H1 (cell line): Measurements from ENCODE around the gene ANGPTL2. TPM values are rescaled to one million over a fixed set of nuclear protein-coding genes. Genes with fewer than 3 reads are reported as not detected.
A peak's percentile ranks its signal among the peaks of the same experiment; 100 is the strongest.

Source experiments
- CTCF ChIA-PET: fragments of 300-600 bp; sonication (Branson Sonifier 250); formaldehyde crosslinking; loops from one replicate; lab custom pipeline; 2021; ENCODE audit not compliant: partially characterized antibody; lab: Charles Lee
- POLR2A ChIA-PET: fragments of 300-600 bp; sonication (Branson Sonifier 250); formaldehyde crosslinking; loops from one replicate; lab custom pipeline; 2021; ENCODE audit warnings: inconsistent platforms; ENCODE audit not compliant: partially characterized antibody; lab: Charles Lee
- DNase-seq, 2 experiments: peaks; one replicate each; pipeline versions ENCODE4 v3.0.0 to v3.0.0-alpha.2; 2010 to 2022; ENCODE audit warnings: low spot score in 2 of 2, low read depth in 1 of 2, mixed read lengths in 1 of 2
- FAIRE-seq: peaks from 2 replicates; lab custom pipeline; 2011; peaks lifted over from hg19 to GRCh38; lab: Jason Lieb, UNC
- H2AFZ ChIP-seq: 2 replicates; pipeline ENCODE4 v1.8.1; 2012; ENCODE audit warnings: low read length, inconsistent platforms
- H2AK5ac ChIP-seq: 2 replicates; pipeline ENCODE4 v1.6.1; 2013; ENCODE audit warnings: low read depth, low read length
- H2BK120ac ChIP-seq: replicated peaks from 2 replicates; pipeline ENCODE3; 2013; ENCODE audit warnings: low read depth, low read length, inconsistent platforms
- H2BK12ac ChIP-seq: 2 replicates; pipeline ENCODE4 v1.6.1; 2013; ENCODE audit warnings: low read depth, low read length
- H2BK15ac ChIP-seq: 2 replicates; pipeline ENCODE4 v1.6.1; 2013; ENCODE audit warnings: low read length
- H2BK20ac ChIP-seq: 2 replicates; pipeline ENCODE4 v1.6.1; 2013; ENCODE audit warnings: low read length
- H2BK5ac ChIP-seq: 2 replicates; pipeline ENCODE4 v1.6.1; 2013; ENCODE audit warnings: low read depth, low read length
- H3K14ac ChIP-seq: 2 replicates; pipeline ENCODE4 v1.6.1; 2013; ENCODE audit warnings: inconsistent platforms; ENCODE audit not compliant: insufficient read length
- H3K18ac ChIP-seq: 2 replicates; pipeline ENCODE4 v1.6.1; 2013; ENCODE audit warnings: low read length; ENCODE audit errors: extremely low read depth
- H3K23ac ChIP-seq: 2 replicates; pipeline ENCODE4 v1.6.1; 2013; ENCODE audit warnings: inconsistent platforms; ENCODE audit not compliant: insufficient read length
- H3K23me2 ChIP-seq: 2 replicates; pipeline ENCODE4 v1.6.1; 2013; ENCODE audit warnings: low read depth, low read length
- H3K27ac ChIP-seq: 2 replicates; pipeline ENCODE4 v1.6.1; 2011; ENCODE audit warnings: low read depth, low read length, inconsistent platforms
- H3K27me3 ChIP-seq, 4 experiments: replicated peaks in 1 of 4; 1 replicate in 1 of 4; 2 replicates in 3 of 4; pipeline versions ENCODE4 v1.6.1 to v1.8.1; 2011 to 2013; ENCODE audit warnings: low read length in 3 of 4, mild to moderate bottlenecking in 3 of 4, inconsistent platforms in 2 of 4, mixed read lengths in 2 of 4, moderate library complexity in 1 of 4; ENCODE audit not compliant: control insufficient read depth in 3 of 4, insufficient read depth in 3 of 4; ENCODE audit errors: extremely low read depth in 1 of 4
- H3K36me3 ChIP-seq, 4 experiments: 2 replicates each; pipeline versions ENCODE4 v1.6.1 to v1.8.1; 2011 to 2013; ENCODE audit warnings: mild to moderate bottlenecking in 4 of 4, low read length in 3 of 4, moderate library complexity in 2 of 4, control low read depth in 1 of 4, inconsistent platforms in 1 of 4; ENCODE audit not compliant: insufficient read depth in 4 of 4, control insufficient read depth in 2 of 4
- H3K4ac ChIP-seq: replicated peaks from 2 replicates; pipeline ENCODE3; 2013; ENCODE audit warnings: low read length, low read depth, mixed read lengths, inconsistent platforms; ENCODE audit not compliant: insufficient read length
- H3K4me1 ChIP-seq, 4 experiments: replicated peaks in 1 of 4; 1 replicate in 1 of 4; 2 replicates in 3 of 4; pipeline versions ENCODE4 v1.6.1 to v1.8.1; 2011 to 2013; ENCODE audit warnings: low read length in 3 of 4, inconsistent platforms in 2 of 4, mixed read lengths in 1 of 4; ENCODE audit not compliant: insufficient read depth in 4 of 4, control insufficient read depth in 3 of 4
- H3K4me2 ChIP-seq, 2 experiments: 2 replicates each; pipeline versions ENCODE4 v1.6.1 to v1.8.1; 2011 to 2013; ENCODE audit warnings: low read depth in 2 of 2, low read length in 2 of 2, control low read depth in 1 of 2, inconsistent platforms in 1 of 2, mild to moderate bottlenecking in 1 of 2; ENCODE audit not compliant: insufficient read depth in 1 of 2
- H3K4me3 ChIP-seq, 4 experiments: fragments of 200-600, 300-600 bp in 1 of 4; sonication (generic), shearing (Covaris generic), sonication (Bioruptor Twin) in 1 of 4; 2 replicates each; pipeline versions ENCODE4 v1.5.1 to v1.8.1; 2011 to 2016; ENCODE audit warnings: low read length in 4 of 4, low read depth in 3 of 4, control low read depth in 2 of 4, inconsistent platforms in 2 of 4, mild to moderate bottlenecking in 2 of 4, mixed read lengths in 1 of 4, moderate library complexity in 1 of 4; ENCODE audit not compliant: insufficient read depth in 2 of 4; ENCODE audit errors: extremely low read depth in 1 of 4
- H3K56ac ChIP-seq: replicated peaks from 2 replicates; pipeline ENCODE3; 2013; ENCODE audit warnings: low read depth, mild to moderate bottlenecking, mixed read lengths, low read length, inconsistent platforms; ENCODE audit not compliant: insufficient read length
- H3K79me1 ChIP-seq: 2 replicates; pipeline ENCODE4 v1.6.1; 2013; ENCODE audit warnings: low read depth, low read length, control low read depth
- H3K79me2 ChIP-seq, 2 experiments: 2 replicates each; pipeline versions ENCODE4 v1.6.1 to v1.8.1; 2012 to 2013; ENCODE audit warnings: low read length in 2 of 2, mild to moderate bottlenecking in 2 of 2, inconsistent platforms in 1 of 2; ENCODE audit not compliant: insufficient read depth in 2 of 2, control insufficient read depth in 1 of 2
- H3K9ac ChIP-seq, 4 experiments: replicated peaks in 1 of 4; 1 replicate in 1 of 4; 2 replicates in 3 of 4; pipeline versions ENCODE4 v1.6.1 to v1.8.1; 2011 to 2013; ENCODE audit warnings: low read depth in 3 of 4, low read length in 3 of 4, control low read depth in 2 of 4, mild to moderate bottlenecking in 2 of 4, moderate library complexity in 2 of 4, inconsistent platforms in 1 of 4; ENCODE audit errors: extremely low read depth in 1 of 4
- H3K9me3 ChIP-seq, 2 experiments: 2 replicates each; pipeline versions ENCODE4 v1.6.1 to v1.8.1; 2012 to 2013; ENCODE audit warnings: mild to moderate bottlenecking in 2 of 2, moderate library complexity in 2 of 2, control low read depth in 1 of 2, inconsistent platforms in 1 of 2, low read depth in 1 of 2, low read length in 1 of 2, mixed read lengths in 1 of 2; ENCODE audit not compliant: insufficient read depth in 2 of 2
- H4K20me1 ChIP-seq, 2 experiments: replicated peaks in 1 of 2; 2 replicates each; pipeline versions ENCODE3 to v1.8.1; 2011 to 2013; ENCODE audit warnings: inconsistent platforms in 2 of 2, low read length in 2 of 2, mild to moderate bottlenecking in 1 of 2; ENCODE audit not compliant: insufficient read depth in 2 of 2, control insufficient read depth in 1 of 2
- H4K5ac ChIP-seq: 2 replicates; pipeline ENCODE4 v1.6.1; 2013; ENCODE audit warnings: low read length, low read depth, mixed read lengths, inconsistent platforms; ENCODE audit not compliant: insufficient read length
- H4K8ac ChIP-seq: 2 replicates; pipeline ENCODE4 v1.8.0; 2013; ENCODE audit warnings: mild to moderate bottlenecking, moderate library complexity, low read length, inconsistent platforms; ENCODE audit not compliant: insufficient read depth; ENCODE audit errors: extremely low read depth
- H4K91ac ChIP-seq: replicated peaks from 2 replicates; pipeline ENCODE3; 2013; ENCODE audit warnings: low read length, mixed read lengths, inconsistent platforms; ENCODE audit not compliant: insufficient read length
- CBX8 ChIP-seq: fragments of 300-800, 300-1000 bp; sonication (generic); IDR thresholded peaks from 2 replicates; pipeline ENCODE4 v1.7.1; 2016; ENCODE audit warnings: low read depth, low read length, borderline replicate concordance
- EZH2 ChIP-seq: fragments of 200-600 bp; sonication (generic); IDR thresholded peaks from 2 replicates; pipeline ENCODE4 v1.7.1; 2012; ENCODE audit warnings: low read depth, mild to moderate bottlenecking, moderate library complexity, low read length, inconsistent platforms; ENCODE audit not compliant: severe bottlenecking
- POLR2AphosphoS5 ChIP-seq: IDR thresholded peaks from 2 replicates; pipeline ENCODE4 v1.6.1; 2011; ENCODE audit warnings: low read depth, low read length
- SIX5 ChIP-seq: IDR thresholded peaks from 2 replicates; pipeline ENCODE4 v1.6.1; 2011; ENCODE audit warnings: mild to moderate bottlenecking, low read depth, low read length
- SP4 ChIP-seq: IDR thresholded peaks from 2 replicates; pipeline ENCODE4 v1.6.1; 2012; ENCODE audit warnings: low read length, inconsistent platforms
- TBP ChIP-seq: IDR thresholded peaks from 2 replicates; pipeline ENCODE4 v1.6.1; 2011; ENCODE audit warnings: low read depth, low read length, improper control_type of control experiment
- WGBS, 2 experiments: shearing (Covaris generic) in 1 of 2; methylation state at CpG; one replicate each; pipeline versions ENCODE4 v1.1.6 to v1.1.7; 2013 to 2015; ENCODE audit warnings: low lambda C conversion rate in 2 of 2, mixed read lengths in 2 of 2, inconsistent platforms in 1 of 2, low coverage in 1 of 2, missing lambda C conversion rate in 1 of 2; ENCODE audit not compliant: insufficient replicate concordance in 2 of 2, insufficient coverage in 1 of 2, insufficient read length in 1 of 2; ENCODE audit errors: extremely low coverage in 1 of 2, missing lambda C conversion rate in 1 of 2; 5-methylcytosine and 5-hydroxymethylcytosine counted together
- polyA plus RNA-seq, 7 experiments: library from polyadenylated mRNA; depleted of rRNA in 3 of 7; stranded (reverse) in 5 of 7; unstranded in 2 of 7; fragments of >200 nt in 5 of 7; fragments of 200-250 nt in 2 of 7; gene quantifications; 1 replicate in 5 of 7; 2 replicates in 1 of 7; 4 replicates in 1 of 7; pipeline versions ENCODE4 v1.2.1 to v1.2.3, GENCODE V29; 2011 to 2013; ENCODE audit warnings: missing spikeins in 2 of 7, mixed read lengths in 2 of 7
- total RNA-seq: library from RNA; stranded (reverse); fragmentation: NEBNext Ultra II Directional; extraction: Animal tissue kit (Norgen Biotek cat#: 25700); gene quantifications from 2 replicates; pipeline ENCODE4 v1.2.1, GENCODE V29; 2021
- TF ChIP-seq, protein P1 (sequence below): IDR thresholded peaks from 2 replicates; pipeline ENCODE4 v1.6.1; 2011; ENCODE audit warnings: low read depth, mild to moderate bottlenecking, low read length; ENCODE audit not compliant: insufficient read depth

Gene ANGPTL2
- total and polyA plus RNA-seq, 2 of the 8 experiments (the other 6 are each of a cell fraction or from before 2014, with no cell fraction given): 9.0 to 10.6 TPM

DNA sequence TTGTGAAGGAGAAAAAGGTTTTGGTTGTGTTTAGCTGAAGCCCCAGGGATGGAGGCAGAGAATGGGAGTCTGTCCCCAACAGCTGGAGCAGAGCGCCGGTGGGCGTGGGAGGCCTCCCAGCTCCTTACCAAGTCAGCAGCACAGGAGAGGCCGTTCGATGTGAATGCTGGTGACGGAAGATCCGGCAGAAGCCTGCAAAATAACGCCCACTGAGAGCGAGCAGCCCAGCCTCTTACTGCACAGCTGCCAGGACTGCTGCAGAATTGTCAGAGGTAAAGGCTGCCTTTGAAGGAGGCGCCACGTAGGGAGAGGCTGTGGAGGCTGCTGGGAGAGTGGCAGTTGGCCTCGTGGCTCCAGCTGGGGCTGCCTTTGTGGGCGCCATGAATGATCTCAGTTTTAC is 26.2 kb downstream of the ANGPTL2 start:
- Histone ChIP-seq H3K56ac (no peak overlapping the region), H3K4me2 (no peak overlapping the region), H2AK5ac (no peak overlapping the region), H2BK15ac (no peak overlapping the region), H4K20me1 (peaks cover 2% of the 10 kb centered on the region in 2 experiments), H3K79me2 (no peaks in the 10 kb centered on the region), H3K23ac (no peak overlapping the region), H3K79me1 (no peaks in the 10 kb centered on the region), H3K14ac (no peak overlapping the region), H2AFZ (no peak overlapping the region), H4K5ac (no peak overlapping the region), H3K18ac (no peak overlapping the region), H2BK20ac (no peak overlapping the region), H3K27me3 (no peaks in the 10 kb centered on the region), H3K9ac (no peak overlapping the region), H3K27ac (no peak overlapping the region)
- DNase-seq: no peak
- 90% methylated on average over 13 of the region's 13 CpGs; no CpG with 5 or more reads in 1 of the 2 experiments for WGBS, 2 experiments
- no peak for TF ChIP-seq SIX5
- TF ChIP-seq TBP: no peak
- TF ChIP-seq CBX8: no peak
- no peak for TF ChIP-seq SP4
- no peak for TF ChIP-seq EZH2
- no peak for TF ChIP-seq POLR2AphosphoS5
- TF ChIP-seq, protein P1, sequence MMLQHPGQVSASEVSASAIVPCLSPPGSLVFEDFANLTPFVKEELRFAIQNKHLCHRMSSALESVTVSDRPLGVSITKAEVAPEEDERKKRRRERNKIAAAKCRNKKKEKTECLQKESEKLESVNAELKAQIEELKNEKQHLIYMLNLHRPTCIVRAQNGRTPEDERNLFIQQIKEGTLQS: no peak
- TF ChIP-seq, all 59 proteins: peak for 0
- Histone ChIP-seq H3K23me2 (no peaks in the 10 kb centered on the region), H3K4me3 (no peak overlapping the region), H3K4me1 (no peaks in the 10 kb centered on the region), H3K4ac (no peak overlapping the region), H4K8ac (0 out of 2 replicates have a peak overlapping the region, but pooled peaks have one; percentile 8), H2BK120ac (no peak overlapping the region), H2BK12ac (no peak overlapping the region; the same call in 1 of the 2 replicates), H3K9me3 (no peaks in the 10 kb centered on the region), H2BK5ac (no peak overlapping the region), H3K36me3 (no peaks in the 10 kb centered on the region), H4K91ac (no peak overlapping the region)
- FAIRE-seq: no peak
- POLR2A ChIA-PET: interaction anchor here (0.8 kb wide), 1 partner anchor 67 kb away, joined by 3 read pairs; no protein-coding TSS in a partner anchor
- CTCF ChIA-PET: interaction anchor here (0.6 to 1.8 kb wide), 4 partner anchors 12 to 61 kb away, joined by 3 to 5 read pairs (median 4); no protein-coding TSS in a partner anchor
